Right lung (tissue), 5 donors: ENCODE data around the gene B3GALNT2. TPM values are rescaled to one million over a fixed set of nuclear protein-coding genes. Genes with fewer than 3 reads are reported as not detected.

ENCODE experiments used
- DNase-seq, 2 donors: peaks; one replicate each; pipeline ENCODE4 v3.0.0-alpha.2; 2013
- polyA plus RNA-seq, 5 donors: library from polyadenylated mRNA; unstranded; fragments of 120-200 nt; gene quantifications; one replicate each; pipeline versions ENCODE4 v1.2.1 to v1.2.3, GENCODE V29; 2013; ENCODE audit warnings: inconsistent platforms in 1 of 5, low replicate concordance in 1 of 5; ENCODE audit not compliant: insufficient read length in 5 of 5, insufficient read depth in 1 of 5

Gene B3GALNT2
- polyA plus RNA-seq, 5 donors, result 16.2 to 30.1 (median 24.0) TPM

- DNase-seq, result no peak
Observed at GRCh38 chr1:235411489-235412486, 92.5 kb downstream of the B3GALNT2 start.

GRCh38 chr1:235410467-235410866 is 93.8 kb downstream of the B3GALNT2 start:
- DNase-seq, result no peak

GRCh38 chr1:235409042-235409820 is 95.0 kb downstream of the B3GALNT2 start:
- no peak for DNase-seq

GRCh38 chr1:235408503-235408960 is 95.7 kb downstream of the B3GALNT2 start:
- DNase-seq, result no peak

- DNase-seq, result peak in 1 of 2 donors; percentile 13
Observed at GRCh38 chr1:235407419-235407818, 96.8 kb downstream of the B3GALNT2 start.

GRCh38 chr1:235404190-235404589 is 100.1 kb downstream of the B3GALNT2 start:
- no peak for DNase-seq

GRCh38 chr1:235403593-235403992 is 100.7 kb downstream of the B3GALNT2 start:
- no peak for DNase-seq

GRCh38 chr1:235402457-235403200 is 101.6 kb downstream of the B3GALNT2 start:
- DNase-seq, result no peak

- no peak for DNase-seq
Observed at GRCh38 chr1:235401251-235401650, 103.0 kb downstream of the B3GALNT2 start.

Other genes starting within 250 kb of the B3GALNT2 start
- gene ARID4B, start 176.3 kb downstream of the B3GALNT2 start, polyA plus RNA-seq, result 10 to 100 TPM; 30.8 to 56.4 (median 53.5) TPM
- 10 to 100 TPM; 43.7 to 58.9 (median 51.0) TPM for gene GGPS1, start 175.9 kb downstream of the B3GALNT2 start, polyA plus RNA-seq
- gene TBCE, start 137.0 kb downstream of the B3GALNT2 start, polyA plus RNA-seq, result 10 to 100 TPM; 49.0 to 65.1 (median 55.2) TPM
- gene GNG4, start 145.3 kb upstream of the B3GALNT2 start, polyA plus RNA-seq, result 1 to 10 TPM; 1.3 to 2.8 (median 1.7) TPM